Measurements from ENCODE around the gene CACNG7.

CACNG7 gene

DNA sequence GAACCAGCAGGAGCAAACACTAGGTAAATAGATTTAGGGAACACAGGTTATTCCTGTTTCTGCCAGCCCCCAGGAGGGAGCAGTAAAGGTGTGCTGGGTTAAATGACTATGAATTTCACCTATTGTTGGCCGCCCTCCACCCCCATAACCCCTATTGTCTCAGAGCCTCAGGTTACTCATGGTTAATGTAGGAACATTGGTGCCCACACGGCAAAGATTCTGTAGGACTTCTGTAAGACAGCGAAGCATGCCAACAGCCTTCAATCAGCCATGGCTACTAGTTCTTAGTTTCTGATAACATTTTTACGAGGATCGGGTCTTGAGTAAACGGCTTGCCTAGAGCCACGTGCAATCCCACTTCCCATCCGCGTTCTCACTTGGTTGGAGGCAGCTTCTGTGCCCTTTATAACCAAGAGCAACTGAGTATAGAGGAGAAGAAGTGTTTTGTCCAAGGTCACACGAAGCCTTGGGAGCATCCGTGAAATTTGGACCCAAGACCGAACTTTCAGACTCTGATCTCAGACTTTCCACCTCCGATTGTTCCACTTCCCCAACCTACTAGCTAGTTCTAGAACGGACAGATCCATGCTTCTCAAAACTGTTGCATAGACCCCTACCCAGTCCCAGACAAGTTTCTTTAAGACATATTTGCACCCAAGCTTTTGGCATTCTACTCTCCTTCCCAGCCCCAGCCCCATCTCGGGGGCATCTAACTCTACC, 48.5 kb downstream of the CACNG7 start:
- DNase-seq (ENCODE audit: low read depth) = no peak

DNA sequence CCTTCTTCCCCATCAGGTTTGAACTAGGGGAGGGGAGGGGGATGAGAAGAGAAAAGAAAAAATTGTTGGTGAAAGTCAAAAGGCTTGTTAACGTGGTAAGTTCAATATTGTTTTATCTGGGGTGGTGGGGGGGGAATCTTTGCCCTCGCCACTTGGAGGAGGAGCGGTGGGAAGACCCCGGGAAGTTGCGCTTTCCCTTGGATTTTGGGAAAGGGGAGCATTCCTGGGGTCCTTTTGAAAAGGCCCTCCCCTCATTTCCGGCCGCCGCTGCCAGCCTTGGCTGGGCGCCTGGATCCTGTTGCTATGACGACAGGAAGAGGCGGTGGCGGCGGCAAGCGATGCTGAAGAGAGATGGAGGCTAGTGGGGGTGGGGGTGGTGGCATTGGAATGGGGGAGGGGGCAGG, 49.1 kb downstream of the CACNG7 start:
- DNase-seq (ENCODE audit: low read depth) = no peak

DNA sequence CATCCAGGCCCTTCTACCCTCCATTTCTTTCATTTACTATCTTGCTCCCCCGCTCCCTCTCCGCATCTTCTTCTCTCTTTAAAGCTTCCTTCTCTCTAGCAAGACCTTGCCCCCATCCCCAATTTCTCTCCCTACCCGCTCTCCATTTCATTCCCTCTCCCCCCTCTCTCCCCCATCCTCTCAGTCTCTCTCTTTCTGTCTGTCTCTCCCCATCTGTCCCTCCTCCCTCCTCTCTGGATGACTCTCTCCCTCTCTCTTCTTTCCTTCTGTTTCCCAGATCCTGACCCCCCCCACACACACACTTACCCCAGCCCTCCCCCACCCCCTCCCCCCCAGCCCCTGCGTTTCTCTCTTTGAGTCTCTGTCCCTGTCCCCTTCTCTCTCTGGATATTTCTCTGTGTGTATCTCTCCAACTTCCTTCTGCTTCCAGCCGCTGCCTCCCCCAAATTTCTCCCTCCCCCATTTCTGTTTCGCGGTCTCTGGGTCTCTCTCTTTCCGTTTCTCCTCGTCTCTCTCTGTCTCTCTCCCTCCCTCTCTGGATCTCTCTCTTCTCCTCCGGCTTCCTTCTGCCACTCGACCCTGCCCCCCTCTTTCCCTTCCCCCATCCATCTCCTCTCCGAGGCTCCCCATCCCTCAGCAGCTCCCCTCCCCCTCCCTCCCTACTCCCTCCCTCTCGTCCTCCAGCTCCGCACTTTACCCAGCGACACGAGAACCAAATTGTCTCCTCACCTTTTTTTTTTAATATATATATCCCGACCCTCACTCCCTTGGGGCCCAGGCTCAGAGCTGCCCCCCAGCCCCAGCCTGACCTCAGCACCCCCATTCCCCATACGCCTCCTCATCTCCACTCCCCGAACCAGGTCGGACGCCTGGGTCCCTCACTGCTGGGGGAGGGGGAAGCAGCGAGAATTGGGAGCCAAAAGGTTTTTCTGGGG, 50.0 kb downstream of the CACNG7 start:
- no peak for DNase-seq (ENCODE audit: low read depth)

DNA sequence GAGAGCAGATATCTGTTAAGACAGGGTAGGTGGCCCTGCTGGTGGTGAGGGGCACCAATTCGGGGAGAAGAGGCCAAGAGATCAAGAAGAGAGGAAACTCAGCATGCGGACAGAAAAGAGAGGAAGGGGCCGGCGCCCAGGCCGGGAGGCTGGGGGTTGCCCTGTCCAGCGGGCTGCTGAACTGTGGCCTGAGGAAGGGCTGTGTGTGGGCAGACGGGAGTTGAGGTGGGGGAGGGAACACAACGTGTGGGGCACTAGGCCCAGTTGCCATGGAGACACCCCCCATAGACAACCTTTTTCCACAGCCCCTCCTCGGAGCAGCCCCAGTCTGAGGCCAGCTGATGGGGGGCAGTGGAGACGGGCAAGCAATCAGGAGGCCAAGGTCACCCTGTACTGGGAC, 51.1 kb downstream of the CACNG7 start:
- no peak for DNase-seq (ENCODE audit: low read depth)

DNA sequence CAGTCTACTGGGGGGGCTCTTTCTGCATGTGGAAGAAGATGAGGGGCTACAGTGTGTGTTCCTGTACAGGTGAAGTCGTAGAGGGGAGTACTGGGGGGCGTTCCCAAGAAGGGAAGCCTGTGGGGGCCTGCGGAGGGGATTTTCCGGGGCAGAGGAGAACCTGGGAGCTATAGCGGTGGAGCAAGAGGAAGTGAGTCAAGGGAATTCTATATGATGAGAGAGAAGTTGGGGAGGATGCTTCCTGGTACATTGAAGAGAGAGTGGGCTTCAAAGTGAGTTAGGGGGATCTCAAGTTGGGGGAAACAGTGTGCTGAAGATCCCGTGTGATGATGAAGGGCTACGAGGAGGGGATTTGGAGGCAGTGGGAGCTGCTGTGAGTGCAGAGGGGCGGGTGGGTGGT, 51.8 kb downstream of the CACNG7 start:
- DNase-seq (ENCODE audit: low read depth) = no peak

DNA sequence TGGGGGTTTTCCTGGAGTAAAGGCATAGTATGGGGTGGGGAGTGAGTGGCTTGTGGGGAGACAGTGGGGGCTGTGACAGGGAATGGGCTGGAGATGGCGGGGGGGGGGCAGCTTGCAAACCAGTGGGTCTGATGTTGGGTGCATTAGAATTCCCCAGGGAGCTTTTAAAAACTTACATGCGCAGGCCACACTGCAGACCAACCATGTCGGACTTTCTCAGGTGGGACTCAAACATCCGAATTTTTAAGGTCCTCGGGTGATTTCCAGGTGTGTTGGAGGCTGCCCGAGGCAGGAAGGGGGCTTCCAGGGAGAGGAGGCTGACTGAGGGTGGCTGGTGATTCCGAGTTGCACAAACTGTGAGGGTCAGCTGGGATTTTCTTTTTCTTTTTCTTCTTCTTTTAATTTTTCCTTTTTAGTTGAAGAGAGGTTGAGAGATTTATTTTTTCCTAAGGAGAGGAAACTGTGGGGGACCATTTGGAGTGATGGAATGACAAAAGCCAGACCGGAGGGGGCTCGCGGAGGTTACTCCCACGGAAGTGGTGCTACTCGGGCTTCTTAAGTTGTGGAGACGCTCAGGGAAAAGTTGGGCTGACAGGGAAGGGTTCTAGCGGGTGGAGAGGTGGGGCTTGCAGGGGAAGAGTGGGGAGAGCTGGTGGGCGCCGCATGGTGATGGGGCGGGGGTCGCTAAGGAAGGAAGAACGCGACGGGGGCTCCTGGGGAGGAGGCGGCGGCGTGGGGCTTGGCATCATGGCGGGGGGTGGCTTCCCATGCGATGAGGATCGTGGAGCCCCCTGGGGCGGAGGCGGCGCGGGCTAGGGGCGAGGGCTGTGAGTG, 52.7 kb downstream of the CACNG7 start:
- no peak for DNase-seq (ENCODE audit: low read depth)

GRCh38 chr19:53962887-53963431, 53.9 kb downstream of the CACNG7 start, which contains the start of gene CACNG8:
TSS of gene CACNG8 (plus strand) at chr19:53962937.
- DNase-seq (ENCODE audit: low read depth) = no peak

DNA sequence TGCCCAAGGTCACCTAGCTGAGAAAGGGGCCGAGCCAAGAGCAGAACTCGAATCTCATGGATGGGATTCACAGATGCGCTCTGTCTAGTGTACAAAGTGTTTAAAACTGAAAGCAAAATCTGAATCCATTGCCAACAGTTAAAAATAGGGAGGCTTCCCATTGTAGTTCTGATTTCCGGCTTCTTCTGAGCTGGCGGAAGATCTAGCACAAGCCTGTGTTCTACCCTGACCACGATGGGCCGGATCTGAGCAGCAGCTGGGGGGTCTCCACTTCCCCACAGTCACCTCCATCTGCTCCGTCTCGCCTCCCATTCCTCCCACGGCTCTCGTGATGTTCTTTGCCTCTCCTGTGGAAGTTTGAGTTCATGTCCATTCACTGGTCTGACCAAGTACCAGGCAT, 56.0 kb downstream of the CACNG7 start:
- DNase-seq (ENCODE audit: low read depth) = no peak

- no peak for DNase-seq (ENCODE audit: low read depth)
These were observed 57.9 kb downstream of the CACNG7 start for GRCh38 chr19:53966931-53967330.

- DNase-seq (ENCODE audit: low read depth) = no peak
These were observed 60.3 kb downstream of the CACNG7 start for GRCh38 chr19:53969366-53969765.

GRCh38 chr19:53971673-53972072, 62.6 kb downstream of the CACNG7 start:
- DNase-seq (ENCODE audit: low read depth) = no peak

DNA sequence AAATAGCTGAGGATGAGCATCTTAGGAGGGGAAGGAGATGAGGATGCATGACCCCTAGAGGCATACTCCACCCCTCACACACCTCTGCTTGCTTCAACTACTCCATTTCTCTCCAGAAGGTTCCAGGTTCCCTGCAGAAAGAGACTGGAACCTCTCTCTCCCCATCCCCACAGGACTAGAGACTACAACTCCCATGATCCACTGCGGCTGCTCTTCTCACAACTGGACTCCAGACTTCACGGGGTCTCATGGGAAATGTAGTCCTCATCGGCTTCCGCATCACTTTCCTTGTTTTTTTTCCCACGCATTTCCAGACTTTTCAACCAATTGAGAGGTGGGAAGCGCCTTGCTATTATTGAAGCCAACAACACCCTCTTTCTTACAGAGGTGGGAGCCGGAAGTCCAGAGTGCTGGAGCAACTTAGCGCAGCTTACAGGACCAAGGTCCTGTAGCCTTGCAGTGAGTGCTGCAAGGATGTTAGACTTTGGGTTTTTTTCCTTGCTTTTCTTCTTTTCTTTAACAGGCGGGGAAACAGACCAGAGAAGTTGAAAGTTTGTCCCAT, 68.4 kb downstream of the CACNG7 start:
- DNase-seq (ENCODE audit: low read depth) = no peak

GRCh38 chr19:53977991-53978731, 69.1 kb downstream of the CACNG7 start:
- no peak for DNase-seq (ENCODE audit: low read depth)

GRCh38 chr19:53978975-53979801, 70.1 kb downstream of the CACNG7 start:
- no peak for DNase-seq (ENCODE audit: low read depth)

DNA sequence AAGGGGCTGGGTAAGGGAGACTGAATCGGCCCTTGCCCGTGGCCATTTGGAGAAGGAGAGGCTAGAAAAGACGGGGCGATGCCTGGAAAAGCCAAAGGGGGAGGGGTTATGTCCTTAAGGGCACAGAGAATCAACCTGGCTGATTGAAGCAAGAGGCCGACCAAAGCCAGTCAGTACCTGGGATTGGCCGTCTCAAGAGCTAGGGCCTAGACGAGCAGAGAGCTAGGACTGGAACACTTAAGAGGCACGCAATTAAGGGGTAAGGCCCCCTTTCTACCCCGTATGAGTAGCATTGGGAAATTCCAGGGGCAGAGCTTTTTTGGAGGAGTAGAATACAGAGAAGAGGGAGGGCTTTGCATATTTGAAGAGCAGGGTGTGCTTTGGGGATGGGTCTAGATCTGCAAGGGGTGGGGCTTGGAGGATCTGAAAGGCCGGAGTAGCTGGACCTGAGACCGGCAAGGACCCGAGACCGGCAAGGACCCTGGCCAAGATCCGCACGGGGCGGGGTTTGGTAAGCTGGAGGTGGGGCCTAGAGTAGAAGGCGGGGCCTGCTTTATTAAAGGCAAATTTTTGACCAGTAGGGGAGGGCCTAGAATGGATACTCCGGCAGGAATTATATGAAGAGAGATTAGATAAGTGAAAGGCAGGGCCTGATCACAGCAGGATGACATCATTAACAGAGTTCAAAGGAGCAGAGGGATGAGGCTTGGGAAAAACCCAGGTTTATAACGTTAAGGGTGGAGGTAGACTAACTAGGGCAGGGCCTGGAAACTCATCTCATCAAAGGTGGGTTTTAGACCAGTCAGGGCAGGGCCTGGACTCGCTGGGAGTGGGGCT, 71.7 kb downstream of the CACNG7 start:
- no peak for DNase-seq (ENCODE audit: low read depth)

DNA sequence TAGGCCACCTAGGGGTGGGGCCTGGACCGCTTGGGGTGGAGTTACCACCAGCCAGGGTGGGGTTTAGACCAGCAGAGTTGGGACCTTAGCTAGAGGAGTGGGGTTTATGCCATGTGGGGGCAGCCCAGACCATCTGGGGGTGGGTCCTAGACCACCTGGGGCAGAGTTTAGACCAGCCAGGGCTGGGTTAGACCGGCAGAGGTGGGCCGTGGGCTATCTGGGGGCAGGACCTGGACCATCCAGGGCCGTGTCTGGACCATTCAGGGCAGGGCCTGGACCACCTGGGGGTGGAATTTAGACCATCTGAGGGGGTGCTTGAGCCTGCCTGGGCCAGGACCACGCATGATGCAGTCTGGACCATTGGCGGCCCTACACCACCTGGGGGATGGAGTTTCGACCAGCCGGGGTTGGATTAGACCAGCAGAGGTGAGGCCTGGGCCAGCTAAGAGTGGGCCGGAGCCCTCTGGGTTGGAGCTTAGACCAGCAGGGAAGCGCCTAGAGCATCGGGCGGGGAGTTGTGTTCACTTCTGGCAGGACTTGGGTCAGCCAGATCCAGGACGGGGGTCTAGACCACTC, 72.4 kb downstream of the CACNG7 start:
- DNase-seq (ENCODE audit: low read depth) = no peak

- DNase-seq (ENCODE audit: low read depth) = no peak
These were observed 72.9 kb downstream of the CACNG7 start for GRCh38 chr19:53982001-53982451.

GRCh38 chr19:53982611-53983010, 73.5 kb downstream of the CACNG7 start:
- DNase-seq (ENCODE audit: low read depth) = no peak

Measured in stimulated activated CD8-positive, alpha-beta memory T cell treated with anti-CD3 and anti-CD28 coated beads, Interleukin-4, amount 100 ng/mL, for 24 hours (primary cell).